ENCODE measurements around the gene F10. TPM values are rescaled to one million over a fixed set of nuclear protein-coding genes. Genes with fewer than 3 reads are reported as not detected.

F10 gene
- total and polyA plus RNA-seq, 9 of the 15 experiments (the other 6 are each of a cell fraction or from before 2014, with no cell fraction given), result 0.04 to 0.09 (median 0.07) TPM; not detected in 5

DNA sequence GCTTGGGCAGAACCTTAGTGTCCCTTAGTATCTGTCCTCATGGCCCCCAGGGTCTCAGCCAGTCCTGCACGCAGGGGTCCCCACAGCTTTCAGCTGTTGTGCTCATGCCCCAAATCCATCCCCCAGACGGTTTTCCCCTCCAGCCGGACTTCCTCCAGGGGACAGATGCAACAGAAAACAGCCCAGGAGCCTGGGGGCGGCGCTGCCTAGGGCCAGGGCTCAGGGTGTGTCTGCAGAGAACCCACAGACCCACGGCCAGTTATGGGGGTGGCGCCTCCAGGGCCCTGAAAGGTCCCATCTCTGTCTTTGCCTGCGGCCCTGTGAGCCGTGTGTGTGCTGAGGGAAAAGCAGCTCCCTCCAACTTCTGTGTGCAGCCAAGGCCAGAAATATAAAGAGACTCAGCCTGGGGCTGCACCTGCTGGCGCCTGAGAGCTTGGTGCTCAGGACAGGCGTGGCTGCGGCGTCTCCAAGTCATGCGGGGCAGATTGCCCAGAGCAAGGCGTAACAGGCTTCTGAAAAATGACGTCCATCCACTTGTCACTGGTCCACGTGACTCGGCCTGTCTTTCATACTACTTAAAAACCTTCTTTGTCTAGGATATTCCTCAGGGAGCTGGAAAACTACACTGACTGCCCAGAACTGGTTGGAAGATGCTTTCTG, 39.1 kb upstream of the F10 start (continued):
- TF ChIP-seq, protein P1, sequence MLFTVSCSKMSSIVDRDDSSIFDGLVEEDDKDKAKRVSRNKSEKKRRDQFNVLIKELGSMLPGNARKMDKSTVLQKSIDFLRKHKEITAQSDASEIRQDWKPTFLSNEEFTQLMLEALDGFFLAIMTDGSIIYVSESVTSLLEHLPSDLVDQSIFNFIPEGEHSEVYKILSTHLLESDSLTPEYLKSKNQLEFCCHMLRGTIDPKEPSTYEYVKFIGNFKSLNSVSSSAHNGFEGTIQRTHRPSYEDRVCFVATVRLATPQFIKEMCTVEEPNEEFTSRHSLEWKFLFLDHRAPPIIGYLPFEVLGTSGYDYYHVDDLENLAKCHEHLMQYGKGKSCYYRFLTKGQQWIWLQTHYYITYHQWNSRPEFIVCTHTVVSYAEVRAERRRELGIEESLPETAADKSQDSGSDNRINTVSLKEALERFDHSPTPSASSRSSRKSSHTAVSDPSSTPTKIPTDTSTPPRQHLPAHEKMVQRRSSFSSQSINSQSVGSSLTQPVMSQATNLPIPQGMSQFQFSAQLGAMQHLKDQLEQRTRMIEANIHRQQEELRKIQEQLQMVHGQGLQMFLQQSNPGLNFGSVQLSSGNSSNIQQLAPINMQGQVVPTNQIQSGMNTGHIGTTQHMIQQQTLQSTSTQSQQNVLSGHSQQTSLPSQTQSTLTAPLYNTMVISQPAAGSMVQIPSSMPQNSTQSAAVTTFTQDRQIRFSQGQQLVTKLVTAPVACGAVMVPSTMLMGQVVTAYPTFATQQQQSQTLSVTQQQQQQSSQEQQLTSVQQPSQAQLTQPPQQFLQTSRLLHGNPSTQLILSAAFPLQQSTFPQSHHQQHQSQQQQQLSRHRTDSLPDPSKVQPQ (CRISPR knock-in tag; IDR thresholded peaks at IDR 0.05; ENCODE audit: borderline replicate concordance), result no peak
- TF ChIP-seq ZNF57 (CRISPR knock-in tag; IDR thresholded peaks at IDR 0.05), result no peak
- TF ChIP-seq, protein P2, sequence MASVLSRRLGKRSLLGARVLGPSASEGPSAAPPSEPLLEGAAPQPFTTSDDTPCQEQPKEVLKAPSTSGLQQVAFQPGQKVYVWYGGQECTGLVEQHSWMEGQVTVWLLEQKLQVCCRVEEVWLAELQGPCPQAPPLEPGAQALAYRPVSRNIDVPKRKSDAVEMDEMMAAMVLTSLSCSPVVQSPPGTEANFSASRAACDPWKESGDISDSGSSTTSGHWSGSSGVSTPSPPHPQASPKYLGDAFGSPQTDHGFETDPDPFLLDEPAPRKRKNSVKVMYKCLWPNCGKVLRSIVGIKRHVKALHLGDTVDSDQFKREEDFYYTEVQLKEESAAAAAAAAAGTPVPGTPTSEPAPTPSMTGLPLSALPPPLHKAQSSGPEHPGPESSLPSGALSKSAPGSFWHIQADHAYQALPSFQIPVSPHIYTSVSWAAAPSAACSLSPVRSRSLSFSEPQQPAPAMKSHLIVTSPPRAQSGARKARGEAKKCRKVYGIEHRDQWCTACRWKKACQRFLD (CRISPR knock-in tag; IDR thresholded peaks at IDR 0.05), result no peak
- no peak for TF ChIP-seq ZNF140 (CRISPR knock-in tag; IDR thresholded peaks at IDR 0.05)
- peak; percentile 47; the same call in 1 of the 2 replicates for TF ChIP-seq RAD51 (IDR thresholded peaks at IDR 0.05; ENCODE audit: borderline replicate concordance, low read depth)
- TF ChIP-seq ZNF146 (CRISPR knock-in tag; IDR thresholded peaks at IDR 0.05; ENCODE audit: unreplicated experiment), result no peak
- no peak for TF ChIP-seq YY1 (IDR thresholded peaks at IDR 0.05; ENCODE audit: borderline replicate concordance in 1 of 3, control insufficient read depth in 1 of 3, extremely low read depth in 1 of 3, insufficient read depth in 3 of 3, insufficient read length in 1 of 3, insufficient replicate concordance in 2 of 3, low read depth in 1 of 3, low read length in 2 of 3)
- TF ChIP-seq ZNF217 (CRISPR knock-in tag; IDR thresholded peaks at IDR 0.05), result no peak
- TF ChIP-seq ZNF583 (CRISPR knock-in tag; IDR thresholded peaks at IDR 0.05), result no peak
- TF ChIP-seq, protein P3, sequence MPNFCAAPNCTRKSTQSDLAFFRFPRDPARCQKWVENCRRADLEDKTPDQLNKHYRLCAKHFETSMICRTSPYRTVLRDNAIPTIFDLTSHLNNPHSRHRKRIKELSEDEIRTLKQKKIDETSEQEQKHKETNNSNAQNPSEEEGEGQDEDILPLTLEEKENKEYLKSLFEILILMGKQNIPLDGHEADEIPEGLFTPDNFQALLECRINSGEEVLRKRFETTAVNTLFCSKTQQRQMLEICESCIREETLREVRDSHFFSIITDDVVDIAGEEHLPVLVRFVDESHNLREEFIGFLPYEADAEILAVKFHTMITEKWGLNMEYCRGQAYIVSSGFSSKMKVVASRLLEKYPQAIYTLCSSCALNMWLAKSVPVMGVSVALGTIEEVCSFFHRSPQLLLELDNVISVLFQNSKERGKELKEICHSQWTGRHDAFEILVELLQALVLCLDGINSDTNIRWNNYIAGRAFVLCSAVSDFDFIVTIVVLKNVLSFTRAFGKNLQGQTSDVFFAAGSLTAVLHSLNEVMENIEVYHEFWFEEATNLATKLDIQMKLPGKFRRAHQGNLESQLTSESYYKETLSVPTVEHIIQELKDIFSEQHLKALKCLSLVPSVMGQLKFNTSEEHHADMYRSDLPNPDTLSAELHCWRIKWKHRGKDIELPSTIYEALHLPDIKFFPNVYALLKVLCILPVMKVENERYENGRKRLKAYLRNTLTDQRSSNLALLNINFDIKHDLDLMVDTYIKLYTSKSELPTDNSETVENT (CRISPR knock-in tag; IDR thresholded peaks at IDR 0.05), result no peak
- TF ChIP-seq, protein P4, sequence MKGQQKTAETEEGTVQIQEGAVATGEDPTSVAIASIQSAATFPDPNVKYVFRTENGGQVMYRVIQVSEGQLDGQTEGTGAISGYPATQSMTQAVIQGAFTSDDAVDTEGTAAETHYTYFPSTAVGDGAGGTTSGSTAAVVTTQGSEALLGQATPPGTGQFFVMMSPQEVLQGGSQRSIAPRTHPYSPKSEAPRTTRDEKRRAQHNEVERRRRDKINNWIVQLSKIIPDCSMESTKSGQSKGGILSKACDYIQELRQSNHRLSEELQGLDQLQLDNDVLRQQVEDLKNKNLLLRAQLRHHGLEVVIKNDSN (CRISPR knock-in tag; IDR thresholded peaks at IDR 0.05), result peak; percentile 74
- TF ChIP-seq, protein P5, sequence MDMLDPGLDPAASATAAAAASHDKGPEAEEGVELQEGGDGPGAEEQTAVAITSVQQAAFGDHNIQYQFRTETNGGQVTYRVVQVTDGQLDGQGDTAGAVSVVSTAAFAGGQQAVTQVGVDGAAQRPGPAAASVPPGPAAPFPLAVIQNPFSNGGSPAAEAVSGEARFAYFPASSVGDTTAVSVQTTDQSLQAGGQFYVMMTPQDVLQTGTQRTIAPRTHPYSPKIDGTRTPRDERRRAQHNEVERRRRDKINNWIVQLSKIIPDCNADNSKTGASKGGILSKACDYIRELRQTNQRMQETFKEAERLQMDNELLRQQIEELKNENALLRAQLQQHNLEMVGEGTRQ (CRISPR knock-in tag; IDR thresholded peaks at IDR 0.05), result peak; percentile 56
- TF ChIP-seq BACH1 (tag; IDR thresholded peaks at IDR 0.05), result no peak
- no peak for TF ChIP-seq POLR3A (IDR thresholded peaks at IDR 0.05; ENCODE audit: borderline replicate concordance, extremely low read depth, insufficient read depth, insufficient read length)
- TF ChIP-seq NR2F6 (CRISPR knock-in tag; IDR thresholded peaks at IDR 0.05), result no peak
- no peak for TF ChIP-seq MAFG (tag; conservative IDR thresholded peaks at IDR 0.05)
- TF ChIP-seq STAT5A (IDR thresholded peaks at IDR 0.05; ENCODE audit: borderline replicate concordance, low read length), result no peak
- TF ChIP-seq POLR2B (IDR thresholded peaks at IDR 0.05; ENCODE audit: low read depth, partially characterized antibody), result no peak

All from K562 (cell line).